ENCODE measurements around the gene ZNF705A.
"Not testable (repeated sequence)": the region's sequence is repeated elsewhere in the genome, so short reads cannot be mapped to it uniquely, and the experiment has no call there.

ZNF705A gene

DNA sequence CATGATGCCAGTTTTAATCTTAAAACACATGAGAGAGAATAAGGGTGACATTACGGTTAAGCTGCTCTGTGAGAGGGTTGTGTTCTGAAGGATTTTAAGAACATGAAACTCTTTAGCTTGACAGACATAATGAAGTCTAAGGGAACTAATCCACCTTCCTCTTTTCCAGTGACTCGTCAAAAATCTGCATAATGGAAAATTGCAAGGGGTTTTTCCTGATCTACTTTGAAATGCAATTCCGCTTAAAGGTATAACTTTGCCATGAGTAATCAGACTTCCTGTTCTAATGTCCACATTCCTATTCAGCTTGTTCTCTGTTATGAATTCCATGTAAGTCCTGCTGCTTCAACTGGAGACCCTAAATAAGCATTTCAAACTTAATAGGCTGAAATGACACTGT is at the start of gene ZNF705A:
Gene ZNF705A, plus strand, starts transcription at position 171 of the 400 bp plus-strand sequence. CDS start 15,611 bp downstream, outside the sequence.
- DNase-seq = no peak

DNA sequence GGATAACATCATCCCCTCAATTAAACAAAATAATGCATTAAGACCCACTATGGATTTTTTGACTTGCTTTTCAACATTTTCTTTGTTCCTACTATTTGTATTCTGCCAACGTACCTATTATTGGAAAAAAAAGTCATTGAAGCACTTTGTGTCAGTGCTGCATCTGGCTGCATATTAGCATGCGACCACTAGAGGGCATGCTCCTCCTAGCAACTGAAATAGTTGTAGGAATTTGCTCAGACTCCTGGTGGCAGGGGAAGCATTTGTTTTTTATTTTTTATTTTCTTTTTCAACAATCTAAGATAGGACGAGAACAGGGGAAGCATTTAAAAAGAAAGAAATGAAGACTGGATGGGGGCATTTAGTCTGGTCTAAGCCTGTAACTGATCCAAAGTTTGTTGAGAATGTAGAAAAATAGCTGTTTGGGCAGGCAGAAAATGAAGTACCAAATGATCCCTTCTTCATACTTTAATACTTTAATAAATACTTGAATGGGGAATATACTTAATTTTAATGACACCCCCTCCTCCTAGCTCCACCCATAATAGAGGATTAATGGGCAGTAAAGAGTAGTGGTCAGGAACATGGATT is 47.9 kb upstream of the ZNF705A start:
- peak; percentile 68 to 71 for DNase-seq

DNA sequence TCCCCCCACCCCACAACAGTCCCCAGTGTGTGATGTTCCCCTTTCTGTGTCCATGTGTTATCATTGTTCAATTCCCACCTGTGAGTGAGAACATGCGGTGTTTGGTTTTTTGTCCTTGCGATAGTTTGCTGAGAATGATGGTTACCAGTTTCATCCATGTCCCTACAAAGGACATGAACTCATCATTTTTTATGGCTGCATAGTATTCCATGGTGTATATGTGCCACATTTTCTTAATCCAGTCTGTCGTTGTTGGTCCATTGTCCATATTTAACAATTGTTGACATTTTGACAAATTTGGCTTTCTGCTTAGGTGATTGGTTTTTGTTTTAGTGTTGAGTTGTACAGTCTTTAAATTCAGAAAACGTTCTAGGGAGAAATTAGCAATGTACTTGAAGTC is 43.7 kb upstream of the ZNF705A start:
- not testable (repeated sequence) for DNase-seq

DNA sequence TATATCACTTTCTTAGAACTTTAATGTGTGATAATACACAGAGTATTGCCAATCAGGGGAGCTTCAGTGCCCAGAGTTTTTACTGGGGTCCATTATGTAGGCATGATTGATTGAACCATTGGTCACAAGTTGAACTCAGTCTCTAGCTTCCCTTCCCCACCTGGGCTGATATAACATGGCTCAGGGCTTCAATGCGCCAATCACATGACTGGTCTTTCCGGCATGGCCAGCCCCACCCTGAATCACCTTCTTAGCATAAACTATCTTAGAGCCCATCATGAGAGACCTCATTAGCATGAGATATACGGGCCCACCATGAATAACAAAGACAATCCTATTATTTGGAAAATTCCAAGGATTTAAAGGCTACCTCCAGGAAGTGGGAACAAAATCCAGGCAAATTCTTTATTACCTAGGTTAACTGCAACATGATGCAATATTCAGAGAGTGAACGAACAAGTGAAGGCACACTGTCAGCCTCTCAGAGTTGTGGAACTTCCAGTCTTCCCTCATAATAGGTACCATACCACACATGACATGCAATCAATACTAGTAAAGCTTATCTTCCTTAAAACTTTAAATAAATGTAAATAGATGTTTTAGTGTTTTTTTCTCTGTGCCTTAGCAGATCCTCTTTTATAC is 36.6 kb upstream of the ZNF705A start:
- DNase-seq = no peak

DNA sequence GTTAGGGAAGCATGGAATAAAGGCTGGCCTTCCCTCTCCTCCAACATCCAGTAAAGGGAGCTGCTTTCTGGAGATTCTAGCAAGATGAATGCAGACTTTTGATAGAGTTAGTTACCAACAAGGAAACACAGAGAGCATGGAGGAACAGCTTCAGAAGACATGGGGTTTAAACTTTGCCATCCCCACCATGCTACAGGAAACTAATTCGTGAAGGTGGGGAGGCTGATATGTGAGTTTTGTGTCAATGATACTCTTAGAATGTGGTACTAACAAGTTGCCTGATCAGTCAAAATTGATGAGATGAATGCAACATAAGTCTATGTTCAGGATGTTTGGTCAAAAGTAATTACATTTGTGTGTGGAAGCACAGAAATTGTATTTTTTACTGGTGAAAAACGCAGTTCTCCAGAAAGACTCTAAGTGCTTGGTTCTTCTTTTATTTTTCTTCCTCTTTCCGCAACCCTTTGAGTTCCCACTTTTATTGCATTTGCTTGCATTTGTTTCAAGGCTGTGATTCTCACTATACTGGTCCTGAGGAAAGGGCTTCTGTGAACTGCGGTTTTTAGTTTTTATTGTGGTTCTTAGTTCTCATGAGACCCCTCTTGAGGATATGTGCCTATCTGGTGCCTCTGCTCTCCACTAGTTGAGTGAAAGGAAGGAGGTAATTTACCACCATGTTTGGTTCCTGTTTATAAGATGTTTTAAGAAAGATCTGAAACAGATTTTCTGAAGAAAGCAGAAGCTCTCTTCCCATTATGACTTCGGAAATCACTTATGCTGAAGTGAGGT is 33.5 kb upstream of the ZNF705A start, which contains the start of gene CLEC4A:
Gene CLEC4A, plus strand, starts transcription at position 494 of the 789 bp plus-strand sequence. Its CDS starts 262 bp downstream, at position 756.
- no peak for DNase-seq

DNA sequence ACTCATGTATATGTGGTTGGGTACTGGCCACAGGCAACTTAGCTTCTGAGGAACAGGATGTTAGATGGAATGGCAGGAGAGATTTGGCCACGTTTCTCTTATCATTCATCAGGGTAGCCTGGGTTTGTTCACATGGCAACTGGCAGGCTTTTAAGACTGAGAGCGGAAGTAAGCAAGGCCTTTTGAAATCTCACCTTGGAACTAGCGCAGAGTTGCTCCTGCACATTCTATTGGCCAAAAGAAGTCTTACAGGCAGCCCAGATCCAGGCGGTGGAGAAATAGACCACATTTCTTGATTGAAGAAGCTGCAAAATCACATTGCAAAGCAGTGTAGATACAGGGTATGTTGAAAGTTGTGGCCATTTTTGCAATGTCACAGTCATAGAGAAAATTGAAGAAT is 29.7 kb upstream of the ZNF705A start:
- no peak for DNase-seq

DNA sequence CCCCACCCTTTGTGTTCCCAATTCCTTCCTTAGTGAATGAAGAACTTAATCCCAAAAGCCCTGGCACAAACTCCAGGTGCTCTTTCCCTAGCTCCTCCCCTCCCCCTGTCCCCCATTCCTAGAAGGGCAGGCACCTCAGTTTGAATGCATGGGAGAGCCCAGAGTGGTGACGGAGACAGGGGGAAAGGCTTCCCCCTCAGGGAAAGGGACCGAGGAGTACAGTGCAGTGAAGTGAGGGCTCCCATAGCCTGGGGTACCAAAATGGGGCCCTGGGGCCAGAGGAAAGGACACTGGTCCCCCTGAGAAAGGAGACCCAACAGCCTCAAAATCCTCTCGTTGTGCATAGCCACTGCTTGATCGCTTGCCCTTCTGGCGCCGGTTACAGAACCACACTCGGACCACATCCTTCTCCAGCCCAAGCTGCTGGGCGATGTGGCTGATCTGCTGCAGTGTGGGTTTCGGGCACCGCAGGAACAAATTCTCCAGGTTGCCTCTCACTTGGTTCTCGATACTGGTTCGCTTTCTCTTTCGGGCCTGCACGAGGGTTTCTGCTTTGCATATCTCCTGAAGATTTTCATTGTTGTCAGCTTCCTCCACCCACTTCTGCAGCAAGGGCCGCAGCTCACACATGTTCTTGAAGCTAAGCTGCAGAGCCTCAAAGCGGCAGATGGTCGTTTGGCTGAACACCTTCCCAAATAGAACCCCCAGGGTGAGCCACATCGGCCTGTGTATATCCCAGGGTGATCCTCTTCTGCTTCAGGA is 23.0 kb upstream of the ZNF705A start:
- not testable (repeated sequence) for DNase-seq

DNA sequence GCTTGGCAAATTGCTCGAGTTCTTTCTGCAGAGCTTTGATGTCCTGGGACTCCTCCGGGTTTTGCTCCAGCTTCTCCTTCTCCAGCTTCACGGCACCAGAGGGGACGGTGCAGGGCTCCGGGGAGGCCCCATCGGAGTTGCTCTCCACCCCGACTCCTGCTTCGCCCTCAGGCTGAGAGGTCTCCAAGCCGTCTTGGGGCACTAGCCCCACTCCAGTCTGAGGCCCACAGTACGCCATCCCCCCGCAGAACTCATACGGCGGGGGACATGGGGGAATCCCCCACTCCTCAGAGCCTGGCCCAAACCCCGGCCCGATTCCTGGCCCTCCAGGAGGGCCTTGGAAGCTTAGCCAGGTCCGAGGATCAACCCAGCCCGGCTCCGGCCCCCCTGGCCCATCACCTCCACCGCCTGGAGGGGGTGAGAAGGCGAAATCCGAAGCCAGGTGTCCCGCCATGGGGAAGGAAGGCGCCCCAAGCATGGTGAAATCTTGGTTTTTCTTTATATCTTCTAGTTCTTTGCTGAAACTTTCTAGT is 22.4 kb upstream of the ZNF705A start:
- DNase-seq = not testable (repeated sequence)

DNA sequence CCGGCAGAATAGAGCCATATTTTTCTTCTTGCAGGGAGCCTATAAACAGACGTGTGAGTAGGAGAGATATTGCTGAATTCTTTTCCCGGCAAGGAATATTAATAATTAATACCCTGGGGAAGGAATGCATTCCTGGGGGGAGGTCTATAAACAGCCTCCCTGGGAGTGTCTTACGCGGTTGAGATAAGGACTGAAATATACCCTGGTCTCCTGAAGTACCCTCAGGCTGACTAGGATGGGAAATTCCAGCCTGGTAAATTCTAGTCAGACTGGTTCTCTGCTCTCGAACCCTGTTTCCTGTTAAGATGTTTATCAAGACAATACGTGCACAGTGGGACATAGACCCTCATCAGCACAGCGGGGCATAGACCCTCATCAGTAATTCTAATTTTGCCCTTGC is 15.2 kb upstream of the ZNF705A start:
- not testable (repeated sequence) for DNase-seq

DNA sequence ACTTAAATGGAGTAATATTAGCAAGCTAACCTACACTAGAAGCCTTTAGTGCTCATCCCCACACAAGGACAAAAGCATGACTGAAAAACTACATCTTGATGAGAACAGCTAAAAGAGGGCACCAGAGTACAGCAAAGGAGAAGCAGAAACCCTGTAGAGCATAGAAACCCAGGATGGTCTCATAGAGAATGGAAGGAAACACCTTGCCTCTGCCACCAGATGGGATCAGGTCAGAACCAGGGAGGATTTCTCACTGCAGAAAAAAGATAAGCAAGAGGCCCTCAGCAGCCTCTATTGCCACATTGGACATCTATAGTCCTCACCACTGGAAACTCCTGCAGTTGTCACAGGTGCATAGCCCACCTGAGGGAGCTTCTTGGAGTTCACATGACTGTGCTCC is 13.6 kb upstream of the ZNF705A start:
- DNase-seq = no peak

DNA sequence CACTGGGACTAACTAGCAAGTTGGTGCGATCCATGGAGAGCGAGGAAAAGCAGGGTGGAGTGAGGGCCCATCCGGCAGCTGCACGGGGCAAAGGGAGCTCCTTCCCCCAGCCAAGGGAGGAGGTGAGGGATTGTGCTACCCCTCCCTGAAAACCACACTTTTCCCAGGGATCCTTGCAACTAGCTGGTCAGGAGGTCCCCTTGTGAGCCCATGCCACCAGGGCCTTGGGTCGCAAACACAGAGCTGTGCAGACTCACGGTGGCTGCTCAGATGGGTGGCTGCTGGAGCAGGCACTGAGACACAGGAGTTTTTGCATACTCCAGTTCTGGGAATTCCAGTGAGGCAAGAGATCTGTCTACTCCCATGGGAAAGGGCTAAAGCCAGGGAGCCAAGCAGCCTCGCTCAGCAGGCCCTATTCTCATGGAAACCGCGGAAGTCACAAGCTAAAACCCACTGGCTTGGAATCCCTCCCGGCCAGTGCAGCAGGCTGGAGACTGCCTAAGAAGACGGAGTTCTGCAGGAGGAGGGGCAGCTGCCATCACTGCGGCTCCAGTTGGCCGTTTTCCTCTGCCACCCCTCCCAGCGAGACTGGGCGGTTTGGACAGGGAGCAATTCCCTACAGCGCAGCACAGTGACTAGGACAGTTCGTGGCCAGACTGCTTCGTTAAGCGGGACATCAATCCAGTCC is 10.9 kb upstream of the ZNF705A start:
- no peak for DNase-seq

DNA sequence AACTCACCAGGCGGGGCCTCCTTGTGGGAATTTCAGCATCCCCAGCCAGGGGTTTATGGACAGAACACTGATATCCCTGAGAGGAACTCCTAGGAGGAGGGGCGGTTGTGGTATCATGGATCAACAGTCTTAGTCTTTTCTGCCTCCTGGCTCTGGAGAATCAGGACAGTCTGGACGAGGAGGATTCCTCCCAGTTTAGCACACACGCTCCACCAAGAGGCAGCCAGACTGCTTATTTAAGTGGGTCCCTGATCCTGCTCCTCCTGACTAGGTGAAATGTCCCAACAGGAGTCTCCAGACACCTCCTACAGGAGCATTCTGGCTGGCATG is 10.4 kb upstream of the ZNF705A start:
- DNase-seq = no peak

DNA sequence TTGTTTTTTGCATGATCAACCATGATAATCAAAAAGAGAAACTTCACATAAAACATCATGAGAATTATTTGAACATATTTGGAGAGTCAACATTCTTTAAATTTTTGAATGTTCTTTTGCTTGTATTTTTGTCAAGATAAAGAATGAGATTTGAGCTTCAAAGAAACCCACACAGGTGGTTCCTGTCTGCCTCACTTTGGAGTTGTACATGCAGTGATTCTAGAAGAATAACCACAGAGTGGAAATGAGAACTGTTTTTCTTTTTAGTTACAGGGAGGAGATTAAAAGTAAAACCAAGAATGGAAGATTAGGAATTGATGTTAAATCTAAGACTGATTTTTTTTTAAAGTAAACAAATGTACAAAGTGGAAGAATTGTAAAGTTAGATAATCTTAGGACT is 2.3 kb upstream of the ZNF705A start:
- DNase-seq = no peak

DNA sequence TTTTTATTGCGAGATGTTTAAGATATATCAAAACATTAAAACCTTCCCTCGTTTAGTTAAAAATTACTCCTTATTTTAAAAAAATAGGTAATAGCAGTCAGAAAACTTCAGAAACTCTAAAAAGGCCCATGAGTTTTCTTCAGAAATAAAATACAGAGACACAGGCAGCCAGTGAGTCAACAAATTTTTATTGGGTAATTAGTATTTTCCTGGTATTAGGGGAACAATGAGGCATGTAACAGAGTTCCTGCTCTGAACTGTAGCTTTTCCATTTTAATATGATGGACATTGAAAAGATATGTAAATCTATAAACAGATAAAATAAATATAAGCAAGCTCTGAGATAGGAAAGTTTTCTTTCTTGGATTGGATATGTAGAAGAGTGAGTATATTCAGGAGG is 399 bp upstream of the ZNF705A start:
- no peak for DNase-seq

DNA sequence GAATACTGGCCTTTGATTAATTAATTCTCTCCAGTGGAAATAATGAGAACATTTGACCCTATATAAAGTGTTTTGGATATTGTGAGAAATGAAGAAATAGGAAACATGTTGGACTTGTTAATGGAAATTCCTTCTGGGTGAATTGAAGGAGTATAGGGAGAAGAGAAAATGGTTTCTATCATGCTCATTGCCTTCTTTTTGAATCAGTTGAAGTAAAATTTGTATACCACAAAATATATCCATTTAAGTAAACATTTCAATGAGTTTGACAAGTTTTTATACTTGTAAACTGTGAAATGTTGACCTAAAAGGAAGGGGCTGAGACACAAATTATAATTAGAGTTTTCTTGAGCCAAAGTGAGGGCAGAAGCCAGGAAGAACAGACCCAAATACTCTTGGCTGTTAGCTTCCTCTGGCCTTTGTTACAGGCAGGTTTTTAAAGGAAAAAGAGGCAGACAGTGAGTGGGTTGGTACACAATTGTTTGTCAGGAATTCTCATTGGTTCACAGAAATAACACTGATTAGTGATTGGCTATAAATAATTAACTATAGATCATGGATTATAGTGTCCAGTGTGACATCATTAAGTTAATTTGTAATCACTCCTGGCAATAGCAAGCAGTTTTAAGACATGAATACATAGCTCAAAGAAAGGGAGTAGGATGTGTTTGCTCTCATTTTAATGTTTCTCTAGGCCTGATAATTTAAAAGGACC is 826 bp downstream of the ZNF705A start:
- DNase-seq = no peak

DNA sequence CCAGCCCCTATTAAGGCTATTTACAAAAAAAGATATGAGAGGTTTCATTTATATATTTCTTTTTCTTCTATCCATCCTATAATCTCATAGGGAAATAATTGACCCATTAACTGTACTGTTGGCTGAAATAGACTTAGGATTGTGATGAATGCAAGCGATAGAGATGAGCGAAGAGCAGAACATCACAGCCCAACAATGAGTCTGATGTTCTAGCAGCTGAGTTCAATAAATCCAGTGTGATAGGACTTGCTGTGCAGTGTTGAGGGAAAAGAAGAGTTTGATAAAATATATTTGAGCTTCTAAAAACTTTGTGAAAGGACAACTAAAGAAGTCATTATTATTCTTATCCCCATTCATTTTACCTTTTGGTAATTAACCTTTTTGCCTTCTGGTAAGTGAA is 16.1 kb downstream of the ZNF705A start:
- not testable (repeated sequence) for DNase-seq

DNA sequence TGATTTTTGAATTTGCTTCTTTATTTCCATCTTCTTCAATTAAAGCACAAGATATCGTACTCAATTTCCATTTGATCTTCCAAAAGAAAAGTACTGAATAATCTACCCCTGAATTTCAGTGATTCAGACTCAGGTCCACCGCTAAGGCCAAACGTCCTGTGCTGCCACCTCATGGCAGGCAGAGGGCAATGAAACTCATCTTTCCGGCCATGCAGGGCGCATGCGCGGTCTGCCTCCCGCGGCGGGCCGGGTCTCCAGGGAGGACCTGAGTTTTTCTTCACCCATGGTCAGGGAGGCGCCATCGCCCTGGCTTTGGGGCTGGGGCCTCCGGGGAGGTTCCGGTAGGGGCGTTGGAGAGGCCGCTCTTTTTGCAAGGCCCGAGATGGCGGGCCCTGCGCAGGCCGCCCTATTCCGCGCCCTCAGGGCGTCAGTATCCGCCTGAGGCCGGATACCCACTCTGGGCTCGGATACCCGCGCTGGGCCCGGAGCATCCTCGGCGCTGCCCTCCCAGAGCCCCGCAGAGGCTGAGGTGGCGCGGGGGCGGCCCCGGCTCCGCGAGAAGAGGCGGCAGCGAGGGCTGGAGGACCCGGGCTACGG is 23.3 kb downstream of the ZNF705A start:
- DNase-seq = peak; percentile 50 to 67

DNA sequence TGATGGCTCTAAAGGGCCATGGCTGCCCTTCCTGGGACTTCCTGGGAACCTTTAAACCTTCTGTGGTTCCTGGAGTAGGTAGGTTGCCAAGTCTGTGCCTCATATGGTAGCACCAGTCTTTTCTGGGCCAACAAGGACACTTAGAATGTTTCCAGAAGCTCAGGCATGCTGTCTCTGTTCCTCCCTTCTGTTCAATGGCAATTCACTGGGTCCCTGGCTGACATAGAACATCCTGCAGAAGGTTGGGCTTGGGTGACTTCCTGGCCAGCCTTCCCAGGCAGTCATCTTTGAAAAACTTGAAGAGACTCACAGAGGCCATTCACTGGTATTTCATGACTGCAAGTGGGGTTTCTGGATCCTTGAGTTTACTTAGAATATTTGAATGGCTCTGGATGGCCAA is 24.5 kb downstream of the ZNF705A start:
- not testable (repeated sequence) for DNase-seq

DNA sequence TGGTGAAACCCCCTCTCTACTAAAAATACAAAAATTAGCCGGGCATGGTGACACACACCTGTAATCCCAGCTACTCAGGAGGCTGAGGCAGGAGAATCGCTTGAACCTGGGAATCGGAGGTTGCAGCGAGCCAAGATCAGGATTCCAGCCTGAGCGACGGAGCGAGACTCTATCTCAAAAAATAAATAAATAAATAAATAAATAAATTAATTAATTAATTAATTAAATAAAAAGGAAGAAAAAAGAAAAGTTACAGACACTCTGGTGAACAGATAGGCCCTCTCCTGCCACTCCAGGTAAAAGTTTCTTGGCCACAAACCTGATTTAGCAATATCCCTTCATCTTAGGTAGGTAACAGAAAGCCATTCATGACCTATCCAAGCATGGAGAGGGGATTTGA is 26.1 kb downstream of the ZNF705A start:
- not testable (repeated sequence) for DNase-seq

DNA sequence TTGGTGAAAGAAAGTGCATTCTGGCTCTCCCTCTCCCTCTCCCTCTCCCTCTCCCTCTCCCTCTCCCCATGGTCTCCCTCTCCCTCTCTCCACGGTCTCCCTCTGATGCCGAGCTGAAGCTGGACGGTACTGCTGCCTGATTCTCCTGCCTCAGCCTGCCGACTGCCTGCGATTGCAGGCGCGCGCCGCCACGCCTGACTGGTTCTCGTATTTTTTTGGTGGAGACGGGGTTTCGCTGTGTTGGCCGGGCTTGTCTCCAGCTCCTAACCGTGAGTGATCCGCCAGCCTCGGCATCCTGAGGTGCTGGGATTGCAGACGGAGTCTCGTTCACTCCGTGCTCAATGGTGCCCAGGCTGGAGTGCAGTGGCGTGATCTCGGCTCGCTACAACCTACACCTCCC is 26.5 kb downstream of the ZNF705A start:
- not testable (repeated sequence) for DNase-seq

DNA sequence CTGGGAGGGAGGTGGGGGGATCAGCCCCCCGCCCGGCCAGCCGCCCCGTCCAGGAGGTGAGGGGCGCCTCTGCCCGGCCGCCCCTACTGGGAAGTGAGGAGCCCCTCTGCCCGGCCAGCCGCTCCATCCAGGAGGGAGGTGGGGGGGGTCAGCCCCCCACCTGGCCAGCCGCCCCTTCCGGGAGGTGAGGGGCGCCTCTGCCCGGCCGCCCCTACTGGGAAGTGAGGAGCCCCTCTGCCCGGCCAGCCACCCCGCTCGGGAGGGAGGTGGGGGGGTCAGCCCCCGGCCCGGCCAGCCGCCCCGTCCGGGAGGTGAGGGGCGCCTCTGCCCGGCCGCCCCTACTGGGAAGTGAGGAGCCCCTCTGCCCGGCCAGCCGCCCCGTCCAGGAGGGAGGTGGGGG is 27.4 kb downstream of the ZNF705A start:
- DNase-seq = not testable (repeated sequence)

All from stimulated activated CD4-positive, alpha-beta T cell treated with anti-CD3 and anti-CD28 coated beads, Interleukin-4, amount 100 ng/mL, for 4 hours (primary cell).